Ecto neural progenitor cell (in vitro differentiated cells): ENCODE measurements around the gene SLC1A2.

Experiments used
- DNase-seq: peaks from one replicate; pipeline ENCODE4 v3.0.0-alpha.2; 2018; ENCODE audit warnings: low spot score

SLC1A2 gene

GRCh38 chr11:35223991-35224390 is 195.4 kb downstream of the SLC1A2 start:
- DNase-seq, result no peak

- DNase-seq, result peak; percentile 66
Observed at GRCh38 chr11:35223371-35223796, 196.0 kb downstream of the SLC1A2 start.

GRCh38 chr11:35218956-35219355 is 200.4 kb downstream of the SLC1A2 start:
- no peak for DNase-seq

GRCh38 chr11:35216962-35217678 is 202.2 kb downstream of the SLC1A2 start:
- no peak for DNase-seq

- DNase-seq, result no peak
Observed at GRCh38 chr11:35215945-35216344, 203.4 kb downstream of the SLC1A2 start.

GRCh38 chr11:35214792-35215193 is 204.6 kb downstream of the SLC1A2 start:
- no peak for DNase-seq

GRCh38 chr11:35214226-35214770 is 205.1 kb downstream of the SLC1A2 start:
- no peak for DNase-seq

GRCh38 chr11:35211952-35212351 is 207.4 kb downstream of the SLC1A2 start:
- DNase-seq, result no peak

GRCh38 chr11:35210876-35211546 is 208.3 kb downstream of the SLC1A2 start:
- no peak for DNase-seq

- DNase-seq, result no peak
Observed at GRCh38 chr11:35208795-35209194, 210.6 kb downstream of the SLC1A2 start.

GRCh38 chr11:35207471-35208403 is 211.6 kb downstream of the SLC1A2 start:
- DNase-seq, result no peak

GRCh38 chr11:35206616-35207015 is 212.7 kb downstream of the SLC1A2 start:
- DNase-seq, result no peak

GRCh38 chr11:35204614-35205013 is 214.7 kb downstream of the SLC1A2 start:
- no peak for DNase-seq
